GM10266 (cell line): ENCODE data around the gene FYB2.

ENCODE experiments used
- DNase-seq: peaks from one replicate; pipeline ENCODE4 v3.0.0; 2012; ENCODE audit errors: extremely low spot score
- TF ChIP-seq, protein P1 (sequence below): IDR thresholded peaks from 2 replicates; pipeline ENCODE4 v1.5.1; 2012; ENCODE audit warnings: mild to moderate bottlenecking, low read depth; ENCODE audit not compliant: control insufficient read depth, insufficient read depth; ENCODE audit errors: missing control alignments

FYB2 gene

DNA sequence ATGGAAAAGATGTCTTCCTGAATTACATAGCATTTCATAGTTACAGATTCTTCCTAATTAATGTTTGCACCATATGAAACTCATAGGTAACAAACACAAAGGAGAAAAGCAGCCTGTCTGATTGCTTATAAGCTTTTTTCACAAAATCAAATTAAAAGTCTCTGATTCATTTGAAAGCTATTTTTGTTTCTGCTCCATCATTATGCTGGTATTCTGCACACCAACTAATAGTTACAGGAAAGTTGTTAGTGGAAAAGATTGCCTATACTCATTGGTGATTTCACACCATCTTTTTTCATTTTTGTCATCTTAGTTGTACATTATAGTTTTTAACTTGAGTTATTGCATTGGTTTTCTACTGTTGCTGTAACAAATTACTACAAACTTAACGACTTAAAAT lies 104.0 kb downstream of the FYB2 start:
- DNase-seq: no peak

DNA sequence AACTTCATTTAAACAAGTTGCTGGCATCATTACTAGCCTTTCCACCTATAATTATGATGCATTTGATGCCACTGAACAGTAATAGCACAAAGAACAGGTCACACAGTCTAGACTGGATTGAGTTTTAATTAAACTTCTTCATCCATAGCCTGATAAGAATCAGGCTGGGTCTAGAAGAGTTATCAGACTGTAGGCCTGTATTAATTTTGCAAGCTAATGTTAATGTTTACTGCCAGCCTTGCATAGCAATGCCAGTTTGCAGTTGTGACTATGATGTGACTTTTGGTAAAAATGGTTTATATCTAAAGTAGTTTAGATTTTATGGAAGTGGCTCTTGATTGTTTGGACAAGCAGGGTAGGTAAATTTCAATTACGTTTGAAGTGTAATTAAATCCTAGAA lies 106.1 kb downstream of the FYB2 start:
- TF ChIP-seq, protein P1, sequence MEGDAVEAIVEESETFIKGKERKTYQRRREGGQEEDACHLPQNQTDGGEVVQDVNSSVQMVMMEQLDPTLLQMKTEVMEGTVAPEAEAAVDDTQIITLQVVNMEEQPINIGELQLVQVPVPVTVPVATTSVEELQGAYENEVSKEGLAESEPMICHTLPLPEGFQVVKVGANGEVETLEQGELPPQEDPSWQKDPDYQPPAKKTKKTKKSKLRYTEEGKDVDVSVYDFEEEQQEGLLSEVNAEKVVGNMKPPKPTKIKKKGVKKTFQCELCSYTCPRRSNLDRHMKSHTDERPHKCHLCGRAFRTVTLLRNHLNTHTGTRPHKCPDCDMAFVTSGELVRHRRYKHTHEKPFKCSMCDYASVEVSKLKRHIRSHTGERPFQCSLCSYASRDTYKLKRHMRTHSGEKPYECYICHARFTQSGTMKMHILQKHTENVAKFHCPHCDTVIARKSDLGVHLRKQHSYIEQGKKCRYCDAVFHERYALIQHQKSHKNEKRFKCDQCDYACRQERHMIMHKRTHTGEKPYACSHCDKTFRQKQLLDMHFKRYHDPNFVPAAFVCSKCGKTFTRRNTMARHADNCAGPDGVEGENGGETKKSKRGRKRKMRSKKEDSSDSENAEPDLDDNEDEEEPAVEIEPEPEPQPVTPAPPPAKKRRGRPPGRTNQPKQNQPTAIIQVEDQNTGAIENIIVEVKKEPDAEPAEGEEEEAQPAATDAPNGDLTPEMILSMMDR: no peak
- DNase-seq: no peak

More for the DNA sequence above, 104.0 kb downstream of the FYB2 start:
- TF ChIP-seq, protein P1: no peak

DNA sequence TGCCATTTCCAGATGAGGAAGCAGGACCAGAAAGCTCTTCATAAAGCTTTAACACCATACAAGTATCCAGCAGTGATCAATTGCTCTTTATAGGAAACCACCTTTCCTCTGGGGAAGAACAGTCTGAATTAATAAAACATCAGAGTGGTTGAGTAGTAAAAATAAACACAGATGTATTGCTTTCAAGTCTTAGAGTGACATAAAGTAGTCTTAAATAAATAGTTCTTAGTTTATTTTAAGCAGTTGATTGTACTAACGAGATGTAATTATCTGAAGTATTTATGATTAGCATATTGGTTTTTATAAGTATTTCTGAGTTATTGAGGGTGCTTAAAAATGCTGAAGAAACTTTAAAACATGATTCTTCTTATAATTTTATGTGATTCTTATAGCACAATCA lies 107.1 kb downstream of the FYB2 start:
- DNase-seq: no peak
- TF ChIP-seq, protein P1: no peak

DNA sequence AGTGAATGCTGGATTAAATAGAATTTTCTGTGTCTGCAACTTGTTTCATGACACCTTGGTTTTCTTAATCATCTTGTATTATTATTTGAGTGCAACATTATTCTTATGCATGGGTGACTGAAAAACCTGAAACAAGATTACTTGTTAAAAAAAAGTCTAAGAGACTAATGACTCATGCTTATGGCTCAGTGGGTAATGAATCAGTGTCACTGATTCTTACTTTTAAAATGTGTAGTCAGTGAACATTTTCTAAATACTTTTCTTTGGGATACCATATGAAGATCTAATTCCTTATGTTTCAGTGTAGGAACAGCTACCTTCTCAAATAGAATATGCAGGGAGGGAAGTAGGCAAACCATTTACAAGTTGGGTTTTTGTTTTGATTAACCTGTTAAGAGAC lies 108.6 kb downstream of the FYB2 start:
- TF ChIP-seq, protein P1: no peak
- no peak for DNase-seq

DNA sequence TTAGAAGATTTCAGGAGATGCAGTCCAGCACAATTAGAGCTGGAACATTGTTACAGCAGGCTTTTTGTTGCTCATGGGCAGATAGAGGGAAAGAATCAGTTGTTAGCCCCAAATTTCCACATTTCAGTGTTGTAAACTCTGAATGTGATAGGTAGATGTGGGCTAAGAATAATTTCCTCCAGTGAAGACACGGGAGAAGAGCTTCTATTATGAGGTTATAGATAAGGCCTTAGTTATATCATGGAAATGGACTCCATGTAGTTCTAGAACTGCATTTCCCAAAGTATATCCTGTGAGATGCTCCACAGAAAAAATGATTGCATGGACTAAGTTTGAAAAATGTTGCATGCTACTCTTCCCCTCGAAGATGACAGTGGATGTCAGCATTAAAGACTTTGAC lies 109.2 kb downstream of the FYB2 start:
- DNase-seq: no peak
- TF ChIP-seq, protein P1: no peak

DNA sequence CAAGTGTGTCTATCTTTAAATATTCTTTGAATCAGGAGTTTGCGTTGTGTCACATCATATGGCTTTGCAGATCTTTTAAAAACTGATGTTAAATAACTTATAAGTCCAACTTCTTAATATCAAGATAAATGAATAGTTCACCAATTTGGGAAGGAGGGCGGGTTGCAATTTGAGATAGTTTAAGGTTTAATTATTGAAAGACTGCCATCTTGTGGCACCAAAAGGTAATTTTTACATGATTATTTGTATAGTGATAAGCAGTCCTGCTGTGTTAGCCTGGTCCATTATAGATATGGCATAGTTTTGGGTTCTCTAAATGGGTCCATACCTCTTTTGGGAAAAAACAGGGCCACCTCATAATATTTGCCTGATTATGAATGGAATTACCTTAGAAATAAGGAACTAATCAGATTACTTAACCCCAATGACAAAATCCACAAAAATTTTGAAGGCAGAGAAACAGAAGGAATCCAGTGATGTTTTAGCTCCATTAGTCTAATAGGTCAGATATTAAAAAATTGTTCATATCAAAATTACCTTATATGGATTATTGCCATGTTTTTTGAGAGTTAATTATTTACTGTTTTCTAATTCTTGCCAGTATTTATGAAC lies 109.8 kb downstream of the FYB2 start:
- TF ChIP-seq, protein P1: peak; percentile 42
- peak; percentile 17 for DNase-seq

DNA sequence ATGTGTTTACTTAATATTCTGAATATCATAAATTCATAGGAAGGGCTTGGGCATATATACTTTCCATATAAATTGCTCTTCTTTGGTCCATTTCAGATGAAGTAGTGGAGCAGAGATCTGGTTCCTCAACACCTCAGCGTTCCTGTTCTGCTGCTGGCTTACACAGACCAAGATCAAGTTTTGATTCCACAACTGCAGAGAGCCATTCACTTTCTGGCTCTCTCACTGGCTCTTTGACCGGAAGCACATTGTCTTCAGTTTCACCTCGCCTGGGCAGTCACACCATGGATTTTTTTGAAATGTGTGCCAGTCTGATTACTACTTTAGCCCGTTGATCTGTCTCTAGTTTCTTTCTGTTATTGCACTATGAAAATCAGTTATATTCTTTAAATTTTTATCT lies 111.8 kb downstream of the FYB2 start:
- TF ChIP-seq, protein P1: no peak
- no peak for DNase-seq
